ENCODE measurements around the gene CTXND1. TPM values are rescaled to one million over a fixed set of nuclear protein-coding genes. Genes with fewer than 3 reads are reported as not detected.

Gene CTXND1
- polyA plus RNA-seq, 3 donors, result not detected

DNA sequence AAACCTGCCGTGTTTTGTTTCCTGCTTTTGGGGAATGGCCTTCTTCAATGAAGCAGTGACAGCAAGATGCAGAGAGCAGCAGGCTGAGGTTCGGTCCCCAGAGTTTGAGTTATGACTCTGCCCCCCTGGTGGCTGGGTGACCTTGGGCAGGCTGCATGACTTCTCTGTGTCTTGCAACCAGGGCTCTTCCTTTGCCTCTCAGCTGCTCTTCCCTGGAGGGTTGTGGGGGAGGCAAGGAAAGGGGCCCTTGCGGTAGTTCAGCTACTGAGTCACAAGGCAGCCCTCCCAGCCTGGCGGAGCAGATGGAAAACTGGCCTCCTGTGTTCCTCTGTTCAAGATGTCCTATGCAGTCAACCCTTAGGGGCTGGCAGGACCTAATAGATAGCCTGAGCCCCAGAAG is 17.1 kb downstream of the CTXND1 start:
- Histone ChIP-seq H3K9ac (ENCODE audit: insufficient read depth, low read length, poor library complexity, severe bottlenecking) (no peak overlapping the region), H3K79me2 (ENCODE audit: insufficient read depth, low read length) (no peaks in the 10 kb centered on the region), H3K9me3 (replicated peaks in 1 of 2; ENCODE audit: control insufficient read depth in 1 of 2, insufficient read depth in 1 of 2, low read length in 2 of 2) (no peaks in the 10 kb centered on the region), H2AFZ (ENCODE audit: insufficient read depth, low read depth, low read length, poor library complexity, severe bottlenecking) (no peak overlapping the region), H3K27me3 (ENCODE audit: control insufficient read depth in 2 of 2, insufficient read depth in 2 of 2, low read length in 2 of 2) (no peaks in the 10 kb centered on the region), H3K27ac (ENCODE audit: low read depth in 1 of 2, low read length in 2 of 2) (no peak overlapping the region), H3K4me2 (replicated peaks; ENCODE audit: extremely low read depth, low read length, poor library complexity, severe bottlenecking) (no peak overlapping the region), H4K20me1 (ENCODE audit: insufficient read depth, low read length) (no peaks in the 10 kb centered on the region), H3K36me3 (replicated peaks in 1 of 2; ENCODE audit: control insufficient read depth in 1 of 2, insufficient read depth in 2 of 2, low read length in 2 of 2) (no peaks in the 10 kb centered on the region), H3K4me1 (ENCODE audit: control insufficient read depth in 1 of 2, insufficient read depth in 2 of 2, low read length in 2 of 2) (no peaks in the 10 kb centered on the region), H3K4me3 (replicated peaks in 1 of 3; ENCODE audit: low read depth in 2 of 3, low read length in 3 of 3) (no peak overlapping the region)
- no peaks in the 10 kb centered on the region for H3K36me3 Mint-ChIP-seq
- no peaks in the 10 kb centered on the region for H3K4me1 Mint-ChIP-seq
- peak; percentile 3 to 18 (median 6) for DNase-seq
- 81% methylated on average over 4 of the region's 4 CpGs for WGBS (ENCODE audit: insufficient coverage)
- intact Hi-C loops (cut with micrococcal nuclease), result loop anchor here in 1 of 2 donors (5.0 kb wide), 1 partner anchor 853 kb away; no protein-coding TSS in a partner anchor
- peaks cover 8 to 19% (median 9%) of the 10 kb centered on the region in 3 donors for H3K27me3 Mint-ChIP-seq (ENCODE audit: low read depth in 3 of 3)
- TF ChIP-seq, protein P1, sequence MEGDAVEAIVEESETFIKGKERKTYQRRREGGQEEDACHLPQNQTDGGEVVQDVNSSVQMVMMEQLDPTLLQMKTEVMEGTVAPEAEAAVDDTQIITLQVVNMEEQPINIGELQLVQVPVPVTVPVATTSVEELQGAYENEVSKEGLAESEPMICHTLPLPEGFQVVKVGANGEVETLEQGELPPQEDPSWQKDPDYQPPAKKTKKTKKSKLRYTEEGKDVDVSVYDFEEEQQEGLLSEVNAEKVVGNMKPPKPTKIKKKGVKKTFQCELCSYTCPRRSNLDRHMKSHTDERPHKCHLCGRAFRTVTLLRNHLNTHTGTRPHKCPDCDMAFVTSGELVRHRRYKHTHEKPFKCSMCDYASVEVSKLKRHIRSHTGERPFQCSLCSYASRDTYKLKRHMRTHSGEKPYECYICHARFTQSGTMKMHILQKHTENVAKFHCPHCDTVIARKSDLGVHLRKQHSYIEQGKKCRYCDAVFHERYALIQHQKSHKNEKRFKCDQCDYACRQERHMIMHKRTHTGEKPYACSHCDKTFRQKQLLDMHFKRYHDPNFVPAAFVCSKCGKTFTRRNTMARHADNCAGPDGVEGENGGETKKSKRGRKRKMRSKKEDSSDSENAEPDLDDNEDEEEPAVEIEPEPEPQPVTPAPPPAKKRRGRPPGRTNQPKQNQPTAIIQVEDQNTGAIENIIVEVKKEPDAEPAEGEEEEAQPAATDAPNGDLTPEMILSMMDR (IDR thresholded peaks at IDR 0.05), result peak; percentile 67
- H3K4me3 Mint-ChIP-seq, result no peak overlapping the region
- H3K27ac Mint-ChIP-seq, result no peak overlapping the region
- H3K9me3 Mint-ChIP-seq, result peaks cover 0 to 2% (median 0%) of the 10 kb centered on the region in 7 donors

- H3K36me3 Mint-ChIP-seq, result no peaks in the 10 kb centered on the region
- no peaks in the 10 kb centered on the region for H3K4me1 Mint-ChIP-seq
- H3K79me2 ChIP-seq (ENCODE audit: insufficient read depth, low read length), result no peaks in the 10 kb centered on the region
- peaks cover 0 to 4% (median 0%) of the 10 kb centered on the region in 7 donors for H3K9me3 Mint-ChIP-seq
- DNase-seq, result no peak
- H3K9me3 ChIP-seq (replicated peaks in 1 of 2; ENCODE audit: control insufficient read depth in 1 of 2, insufficient read depth in 1 of 2, low read length in 2 of 2), result no peaks in the 10 kb centered on the region
- no peaks in the 10 kb centered on the region for H3K36me3 ChIP-seq (replicated peaks in 1 of 2; ENCODE audit: control insufficient read depth in 1 of 2, insufficient read depth in 2 of 2, low read length in 2 of 2)
- H3K27me3 ChIP-seq (ENCODE audit: control insufficient read depth in 2 of 2, insufficient read depth in 2 of 2, low read length in 2 of 2), result peaks cover 0 to 2% of the 10 kb centered on the region in 2 donors
- no peak overlapping the region for H3K27ac ChIP-seq (ENCODE audit: low read depth in 1 of 2, low read length in 2 of 2)
- no peaks in the 10 kb centered on the region for H3K4me1 ChIP-seq (ENCODE audit: control insufficient read depth in 1 of 2, insufficient read depth in 2 of 2, low read length in 2 of 2)
- H3K27me3 Mint-ChIP-seq (ENCODE audit: low read depth in 3 of 3), result peaks cover 10 to 23% (median 11%) of the 10 kb centered on the region in 3 donors
- no peak overlapping the region for H3K4me2 ChIP-seq (replicated peaks; ENCODE audit: extremely low read depth, low read length, poor library complexity, severe bottlenecking)
- intact Hi-C loops (cut with micrococcal nuclease), result loop anchor here in 1 of 2 donors (5.0 kb wide), 1 partner anchor 851 kb away; no protein-coding TSS in a partner anchor
- TF ChIP-seq, protein P1 (IDR thresholded peaks at IDR 0.05), result no peak
- H3K27ac Mint-ChIP-seq, result peak overlapping the region in 1 of 7 donors; percentile 55
- no peak overlapping the region for H3K4me3 Mint-ChIP-seq
- no peak overlapping the region for H3K4me3 ChIP-seq (replicated peaks in 1 of 3; ENCODE audit: low read depth in 2 of 3, low read length in 3 of 3)
- H2AFZ ChIP-seq (ENCODE audit: insufficient read depth, low read depth, low read length, poor library complexity, severe bottlenecking), result no peak overlapping the region
- no peak overlapping the region for H3K9ac ChIP-seq (ENCODE audit: insufficient read depth, low read length, poor library complexity, severe bottlenecking)
- no peaks in the 10 kb centered on the region for H4K20me1 ChIP-seq (ENCODE audit: insufficient read depth, low read length)
- WGBS (ENCODE audit: insufficient coverage), result 71% methylated on average over 9 of the region's 9 CpGs
Measured at GRCh38 chr15:80233581-80233980, 18.4 kb downstream of the CTXND1 start.
